ENCODE results near the gene TDRD5.

TDRD5 gene, protein sequence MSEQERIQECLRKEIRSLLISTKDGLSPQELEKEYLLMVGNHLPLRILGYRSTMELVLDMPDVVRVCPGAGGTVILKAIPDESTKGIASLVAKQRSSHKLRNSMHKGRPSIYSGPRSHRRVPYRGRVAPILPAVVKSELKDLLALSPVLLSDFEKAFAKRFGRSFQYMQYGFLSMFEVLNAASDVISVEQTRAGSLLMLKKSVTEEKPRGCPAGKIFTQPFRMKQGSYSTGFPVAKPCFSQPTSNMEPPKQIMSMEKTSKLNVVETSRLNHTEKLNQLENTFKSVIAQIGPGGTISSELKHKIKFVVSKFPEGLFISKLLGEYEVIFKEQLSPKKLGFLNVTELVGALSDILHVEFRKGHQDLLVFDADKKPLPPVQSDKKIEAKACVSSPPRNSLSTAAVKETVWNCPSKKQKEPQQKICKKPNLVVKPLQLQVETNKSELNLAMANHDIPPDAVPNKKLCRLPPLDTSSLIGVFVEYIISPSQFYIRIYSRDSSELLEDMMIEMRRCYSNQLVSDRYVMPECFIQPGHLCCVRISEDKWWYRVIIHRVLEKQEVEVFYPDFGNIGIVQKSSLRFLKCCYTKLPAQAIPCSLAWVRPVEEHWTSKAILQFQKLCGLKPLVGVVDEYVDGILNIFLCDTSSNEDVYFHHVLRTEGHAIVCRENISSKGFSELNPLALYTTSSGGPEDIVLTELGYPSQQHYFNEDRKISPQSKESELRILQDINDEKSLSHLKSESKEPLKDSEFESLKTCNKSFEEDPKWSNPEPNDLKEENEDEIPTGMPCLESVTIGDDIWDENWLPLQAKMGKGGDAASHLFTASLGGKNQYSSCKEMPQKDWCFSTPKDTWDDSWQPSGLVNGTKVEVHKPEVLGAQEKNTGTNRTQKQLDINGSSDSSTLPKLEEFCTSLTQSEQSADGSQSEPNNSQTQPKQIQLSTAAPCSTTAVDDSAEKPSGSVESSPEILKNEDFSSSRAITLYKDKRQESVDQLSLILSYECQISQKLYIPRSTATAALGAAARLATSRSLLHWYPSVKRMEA

DNA sequence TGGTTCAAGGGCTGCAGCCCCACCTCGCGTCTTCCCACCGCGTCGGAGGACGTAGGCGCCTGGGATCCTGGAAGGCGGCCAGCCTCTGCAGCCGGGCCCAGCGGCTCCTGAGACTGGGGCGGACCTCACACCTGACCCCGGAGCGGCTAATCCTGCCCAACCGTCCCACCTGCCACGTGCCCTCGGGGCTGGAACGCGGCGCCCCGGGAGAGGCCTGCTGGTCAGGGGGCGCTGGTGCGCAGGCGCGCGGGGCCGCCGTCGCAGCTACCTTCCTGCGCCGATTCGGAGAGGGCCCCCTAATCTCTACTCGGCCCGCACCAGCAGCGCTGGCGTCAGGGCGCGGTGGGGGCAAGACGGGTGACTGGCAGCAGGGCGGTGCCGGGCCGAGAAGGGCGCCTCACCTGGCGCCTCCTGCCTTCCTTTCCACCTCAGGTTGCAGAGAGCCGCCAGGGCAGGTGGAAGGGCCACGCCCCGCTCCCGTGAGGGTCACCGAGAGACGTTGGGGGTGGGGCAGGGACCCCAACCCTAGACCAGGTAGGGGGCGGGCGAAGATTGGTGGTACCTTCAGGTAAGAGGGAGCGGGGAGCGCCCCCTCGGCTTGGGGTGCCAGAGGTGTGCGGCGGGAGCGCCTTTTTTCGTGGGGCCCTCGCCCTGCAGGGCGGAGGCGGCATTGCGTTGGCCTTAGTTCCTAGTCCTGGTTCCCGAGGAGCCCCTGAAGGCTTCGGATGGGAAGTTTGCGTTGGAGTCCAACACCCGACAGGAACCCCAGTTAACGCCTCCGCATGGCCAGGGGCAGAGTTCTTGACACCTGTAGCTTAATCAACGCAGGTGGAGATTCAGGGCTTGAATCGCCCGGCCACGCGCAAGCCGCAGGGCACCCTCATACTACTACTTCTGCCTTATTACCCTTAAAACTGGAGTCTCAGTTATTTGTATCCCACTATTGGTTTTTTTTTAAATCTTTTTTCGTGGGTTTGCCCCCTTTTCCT lies at the start of gene TDRD5:
TDRD5 (plus strand) TSS at position 241 of the 989 bp plus-strand sequence. CDS start 784 bp downstream, outside the sequence.
- no peak for DNase-seq

DNA sequence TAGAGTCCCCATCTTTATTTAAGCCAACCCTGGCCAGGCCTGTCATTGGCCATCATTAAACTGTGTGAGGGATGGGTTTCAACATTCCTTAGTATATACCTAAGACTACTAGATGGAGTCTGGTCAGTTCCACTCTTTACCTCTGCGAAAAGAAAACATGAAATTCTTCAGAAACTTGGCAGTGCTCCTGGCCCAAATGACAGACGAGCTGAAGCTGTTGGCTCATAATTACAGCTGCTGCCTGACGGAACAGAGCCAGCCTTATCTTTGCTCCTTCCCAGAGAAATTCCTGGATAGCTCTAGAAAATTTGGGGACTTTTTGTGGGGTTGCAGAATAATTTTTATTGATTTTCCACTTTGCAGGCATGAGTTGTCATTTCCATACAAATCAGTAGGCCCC lies 46.3 kb upstream of the TDRD5 start:
- DNase-seq: no peak

DNA sequence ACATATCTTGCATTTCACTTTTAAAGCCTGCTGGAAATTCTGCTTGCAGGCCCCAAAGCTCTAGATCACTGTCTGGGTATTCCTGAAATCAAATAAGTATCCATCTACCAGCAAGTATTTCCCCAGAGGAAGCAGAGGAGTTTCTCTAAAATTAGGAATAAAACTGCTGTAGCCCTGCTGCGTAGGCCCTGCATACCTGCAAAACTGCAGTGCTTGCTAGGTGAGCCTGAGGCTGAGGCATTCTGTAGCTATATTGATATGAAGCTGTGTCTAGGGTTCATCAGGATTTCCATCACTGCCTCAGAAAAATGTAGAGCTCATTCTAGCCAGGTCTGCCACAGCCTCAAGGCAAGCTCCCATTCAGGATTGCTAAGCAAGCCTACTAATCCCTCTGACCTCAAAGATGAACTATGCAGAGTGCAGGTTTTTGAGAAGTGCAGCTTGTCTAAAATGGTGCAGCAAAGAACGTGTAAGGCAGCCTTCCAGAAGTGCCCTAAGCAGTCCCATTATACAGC lies 44.6 kb upstream of the TDRD5 start:
- DNase-seq: no peak

DNA sequence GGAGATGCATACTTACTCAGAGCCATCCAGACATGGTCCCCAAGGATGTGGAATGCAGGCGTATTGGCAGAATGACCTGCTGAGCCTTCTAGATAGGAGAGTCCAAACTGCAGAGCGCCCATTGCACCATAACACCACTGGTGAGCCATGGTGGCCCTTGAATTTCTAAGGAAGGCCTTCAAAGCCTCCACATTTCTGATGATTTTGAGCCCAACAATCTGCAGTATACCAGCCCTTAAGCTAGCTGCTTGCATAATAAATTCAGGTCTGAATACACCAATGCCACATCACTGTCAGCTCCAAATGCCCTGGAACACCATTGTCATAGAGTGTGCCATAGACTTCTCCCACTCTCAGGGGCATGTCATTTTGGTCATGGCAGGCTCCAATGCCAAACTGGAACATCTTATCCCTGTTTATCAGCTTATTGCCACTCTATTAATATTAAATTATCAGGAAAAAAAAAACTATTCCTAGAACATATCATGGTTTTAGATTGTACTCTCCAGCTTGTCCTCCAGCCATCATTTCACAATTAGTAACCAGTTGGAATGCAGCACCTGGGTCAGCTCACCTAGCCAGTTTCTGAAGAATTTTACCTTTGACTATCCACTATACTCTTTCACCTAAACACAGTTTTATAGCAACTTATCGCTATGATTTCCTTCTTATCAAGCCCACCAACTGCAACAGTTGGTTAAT lies 42.8 kb upstream of the TDRD5 start:
- no peak for DNase-seq

DNA sequence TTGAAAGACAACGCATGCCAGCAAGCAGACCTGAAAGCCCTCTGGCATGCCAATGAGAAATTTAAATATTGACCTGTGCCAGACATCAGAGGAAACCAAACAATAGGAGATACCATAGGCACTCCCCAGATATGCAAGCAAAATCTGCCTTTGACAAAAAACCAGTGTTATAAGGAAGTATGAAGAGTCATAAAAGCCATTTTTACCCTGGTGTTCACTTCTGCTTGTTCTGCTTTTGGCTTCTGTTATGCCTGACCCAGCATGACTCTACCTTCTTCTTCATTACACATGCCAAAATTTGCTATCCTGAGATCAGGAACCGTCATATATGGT lies 42.3 kb upstream of the TDRD5 start:
- DNase-seq: no peak

DNA sequence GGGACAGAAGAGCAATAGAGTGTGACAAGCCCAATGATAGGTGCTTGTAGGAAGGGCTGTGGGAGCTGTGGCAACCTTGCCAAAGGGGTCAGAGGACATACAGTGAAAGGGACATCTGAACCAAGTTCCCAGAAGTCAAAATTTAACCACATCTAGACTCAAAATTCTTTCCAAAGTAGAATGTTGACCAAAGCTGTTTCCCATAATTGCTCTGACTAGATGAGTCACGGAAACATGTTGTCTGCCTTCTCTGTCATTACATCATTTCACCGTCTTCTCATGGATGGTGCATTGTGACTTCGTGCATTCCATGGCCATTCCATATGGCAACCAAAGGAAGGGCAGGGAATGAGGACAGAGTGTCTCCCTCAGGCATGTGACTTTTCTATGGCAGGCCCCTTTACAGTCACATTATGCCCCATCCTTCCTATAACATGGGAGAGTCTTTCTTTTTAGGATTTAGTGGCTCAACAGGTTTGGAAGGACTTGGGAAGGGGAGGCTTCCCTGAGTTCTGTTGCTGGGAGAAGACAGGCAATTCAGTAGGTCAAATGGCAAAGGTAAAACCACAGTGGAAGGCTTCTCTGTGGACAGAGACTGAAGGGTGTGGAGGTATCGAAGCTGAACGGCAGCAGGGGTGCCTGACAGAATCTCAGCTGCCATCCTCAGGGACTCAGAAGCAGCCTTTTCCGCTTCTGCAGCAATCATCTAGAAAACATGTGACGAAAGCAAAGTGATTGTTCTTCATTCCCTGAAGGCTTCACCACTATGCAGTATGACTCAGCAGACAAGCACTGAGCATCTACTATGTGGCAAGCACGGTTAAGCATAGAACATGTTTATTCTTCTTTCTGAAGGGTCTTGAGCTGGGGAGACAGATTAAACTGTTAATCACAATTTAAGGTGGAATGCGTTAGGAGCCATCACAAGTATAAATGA lies 40.6 kb upstream of the TDRD5 start:
- no peak for DNase-seq

DNA sequence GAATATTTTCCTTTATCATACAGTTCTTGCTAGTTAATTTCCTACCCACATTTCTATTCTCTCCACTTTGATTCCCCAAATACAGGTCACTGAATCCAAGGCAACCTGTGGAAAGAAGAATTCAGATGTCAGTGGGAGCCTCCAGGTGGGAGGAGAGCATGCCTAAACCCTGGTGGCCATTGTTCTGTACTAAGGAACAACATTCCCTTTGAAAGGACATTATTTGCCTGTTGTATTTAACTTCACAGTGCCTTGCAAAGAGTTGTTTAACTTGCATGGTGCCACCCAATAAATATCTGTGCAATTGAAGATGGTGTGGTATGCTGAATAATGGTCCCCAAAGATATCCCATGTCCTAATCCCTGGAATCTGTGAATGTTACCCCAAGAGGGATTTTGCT lies 37.2 kb upstream of the TDRD5 start:
- no peak for DNase-seq

DNA sequence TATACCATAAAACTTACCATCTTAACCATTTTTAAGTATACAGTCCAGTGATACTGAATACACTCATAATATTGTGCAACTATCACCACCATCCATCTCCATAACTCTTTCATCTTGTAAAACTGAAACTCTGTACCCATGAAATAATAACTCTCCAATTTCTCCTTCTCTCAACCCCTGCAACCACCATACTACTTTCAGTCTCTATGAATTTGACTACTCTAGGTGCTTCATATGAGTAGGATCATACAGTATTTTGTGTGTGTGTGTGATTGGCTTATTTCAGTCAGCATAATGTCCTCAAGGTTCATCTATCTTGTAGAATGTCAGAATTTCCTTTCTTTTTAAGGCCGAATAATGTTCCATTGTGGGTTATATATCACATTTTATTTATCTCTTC lies 33.6 kb upstream of the TDRD5 start:
- no peak for DNase-seq

DNA sequence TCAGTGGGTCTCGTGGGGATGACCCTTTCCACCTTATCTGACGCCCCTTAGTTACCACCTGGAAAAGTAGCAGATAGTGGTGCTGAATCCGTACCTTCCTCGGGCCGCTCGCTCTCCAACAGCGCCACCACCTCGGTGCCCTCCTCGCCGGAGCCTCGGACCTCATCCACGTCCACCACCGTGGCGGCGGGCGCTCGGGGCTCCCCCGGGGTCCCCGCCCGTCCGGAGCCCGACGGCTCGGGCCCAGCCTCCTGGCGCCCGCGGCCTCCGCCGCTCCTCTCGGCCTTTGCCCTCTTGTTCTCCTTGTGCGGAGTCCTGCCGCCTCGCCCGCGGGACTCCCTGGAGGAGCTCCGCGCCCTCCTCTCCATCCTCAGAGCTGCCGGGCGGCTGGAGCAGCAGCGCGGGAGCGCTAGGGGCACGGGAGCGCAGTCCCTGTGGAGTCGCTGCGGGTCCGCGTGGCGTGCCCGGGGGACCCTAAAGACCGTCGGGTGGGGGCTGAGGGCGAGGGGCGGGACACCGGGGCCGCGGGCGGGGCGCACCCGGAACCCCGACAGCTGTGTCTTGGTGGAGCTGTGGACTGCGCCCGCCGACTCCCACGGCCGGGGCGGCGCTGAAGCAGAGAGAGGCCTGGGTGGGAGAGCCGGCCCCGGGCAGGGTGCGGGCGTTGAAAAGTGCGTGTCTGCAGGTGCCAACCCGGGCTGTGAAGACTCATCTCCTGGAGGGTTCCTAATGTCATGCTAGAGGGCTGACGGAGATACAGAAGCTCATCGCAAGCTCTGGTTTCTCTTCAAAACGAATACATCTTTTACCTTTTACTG lies 15.9 kb upstream of the TDRD5 start, which contains the start of gene NPHS2:
NPHS2 (minus strand) TSS at position 452 of the 818 bp plus-strand sequence; CDS start at position 368, 84 bp downstream.
- no peak for DNase-seq

DNA sequence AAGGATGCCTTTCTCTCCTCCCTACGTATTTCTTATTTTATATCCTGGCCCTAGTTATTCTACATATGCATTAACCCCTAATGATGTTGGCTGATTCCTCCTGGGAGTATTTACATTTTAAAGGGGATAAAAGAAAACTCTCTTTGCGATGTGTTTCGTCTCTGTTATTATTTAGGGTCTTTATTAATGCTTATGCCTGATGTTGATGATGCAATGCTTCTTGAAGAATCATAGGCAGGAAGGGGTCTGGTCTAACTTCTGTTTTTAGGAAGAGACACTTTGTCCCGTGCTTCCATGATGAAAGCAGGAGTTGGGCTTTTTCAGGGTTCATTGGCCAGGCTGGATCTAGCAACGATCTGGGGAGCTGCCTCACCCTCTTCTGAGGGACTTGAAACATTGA lies 15.1 kb upstream of the TDRD5 start:
- DNase-seq: no peak

DNA sequence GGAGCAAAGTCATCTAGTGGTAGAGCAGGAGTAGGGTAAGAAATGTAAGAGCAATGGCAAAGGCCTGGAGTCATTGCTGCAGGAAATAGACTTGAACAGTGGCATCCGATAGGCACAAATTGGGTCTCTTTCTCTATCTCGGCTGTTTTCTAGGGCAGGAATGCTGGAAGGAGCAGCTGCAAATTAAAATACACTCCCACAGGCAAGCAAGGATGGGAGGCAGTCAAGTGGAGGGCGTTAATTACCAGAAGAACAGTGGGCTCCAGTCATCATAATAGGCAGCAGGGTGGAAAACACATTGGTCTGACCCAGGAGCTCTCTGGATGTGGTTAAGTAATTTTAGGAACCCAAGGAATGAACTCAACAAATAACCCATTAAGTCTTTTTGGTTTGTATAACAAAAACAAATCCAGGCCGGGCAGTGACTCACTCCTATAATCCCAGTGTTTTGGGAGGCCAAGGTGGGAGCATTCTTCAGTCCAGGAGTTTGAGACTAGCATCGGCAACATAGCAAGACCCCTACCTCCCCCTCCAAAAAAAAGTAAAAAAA lies 7.8 kb upstream of the TDRD5 start:
- no peak for DNase-seq

DNA sequence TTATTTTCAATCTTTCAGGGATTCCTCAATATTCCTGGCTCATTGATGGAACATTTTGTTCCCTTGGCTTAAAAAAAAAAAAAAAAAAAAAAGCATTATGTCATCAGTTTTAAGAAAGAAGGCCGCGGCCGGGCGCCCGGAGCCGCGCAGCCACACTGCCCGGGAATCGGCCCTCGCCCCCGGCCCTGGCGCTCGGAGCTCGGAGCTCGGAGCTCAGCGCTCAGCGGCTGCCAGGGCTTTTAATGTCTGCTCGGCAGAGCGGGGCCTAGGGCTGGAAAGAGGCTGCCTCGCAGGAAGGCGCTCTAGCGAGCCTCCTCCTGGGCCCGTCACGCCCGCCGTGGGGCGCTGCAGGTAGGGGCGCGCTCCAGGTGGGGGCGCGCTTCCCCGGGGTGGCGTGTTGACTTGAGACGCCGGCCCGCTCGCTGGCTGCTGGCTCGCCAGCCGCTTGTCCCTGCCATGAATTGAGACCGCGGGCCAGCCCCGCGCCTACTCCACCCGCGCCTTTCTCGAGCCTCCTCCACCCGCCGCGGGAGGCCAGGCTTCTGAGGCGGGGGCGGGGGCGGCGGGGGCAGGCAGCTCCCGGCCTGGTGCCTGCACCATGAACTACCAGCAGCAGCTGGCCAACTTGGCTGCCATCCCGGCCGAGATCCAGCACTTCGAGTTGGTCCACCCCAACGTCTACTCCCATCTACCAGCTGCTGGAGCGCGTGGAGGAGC lies 5.4 kb upstream of the TDRD5 start:
- no peak for DNase-seq

DNA sequence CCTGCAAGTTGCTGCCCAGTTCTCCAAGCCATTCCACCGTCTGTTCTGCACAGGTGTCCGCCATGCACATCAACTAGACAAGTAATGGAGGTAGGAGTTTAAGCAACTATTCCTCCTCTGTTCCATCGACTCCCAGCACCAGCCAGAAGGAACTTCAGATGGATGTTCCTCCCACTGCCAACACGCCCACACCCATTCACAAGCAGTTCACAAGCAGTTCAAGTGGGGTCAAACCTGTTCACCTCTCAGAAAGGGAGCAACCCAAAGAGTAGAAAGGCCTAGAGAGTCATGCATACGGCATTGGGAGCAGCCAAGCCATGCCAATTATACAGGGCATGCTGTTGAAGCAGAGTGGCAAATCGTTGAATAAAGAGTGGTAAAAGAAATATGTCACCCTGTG lies 4.3 kb upstream of the TDRD5 start:
- no peak for DNase-seq

DNA sequence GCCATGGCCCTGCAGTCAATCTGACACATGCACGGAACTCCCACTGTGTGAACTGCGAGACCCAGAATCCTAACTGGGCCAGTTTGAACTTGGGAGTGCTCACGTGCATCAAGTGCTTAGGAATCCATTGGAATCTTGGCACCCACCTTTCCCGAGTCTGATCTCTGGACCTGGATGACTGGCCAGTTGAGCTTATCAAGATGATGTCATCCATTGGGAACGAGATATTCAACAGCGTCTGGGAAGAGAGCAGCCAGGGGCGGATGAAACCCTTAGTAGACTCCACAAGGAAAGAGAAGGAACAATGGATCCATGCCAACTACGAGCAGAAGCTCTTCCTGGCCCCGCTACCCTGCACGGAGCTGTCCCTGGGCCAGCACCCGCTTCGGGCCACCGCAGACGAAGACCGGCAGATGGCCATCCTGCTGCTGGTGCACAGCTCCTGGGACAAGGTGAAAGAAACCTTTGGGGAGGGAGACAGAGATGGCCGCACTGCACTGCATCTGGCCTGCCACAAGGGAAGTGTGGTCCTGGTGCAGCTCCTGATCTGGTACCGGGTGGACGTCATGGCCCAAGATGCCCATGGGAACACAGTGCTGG lies 3.1 kb upstream of the TDRD5 start:
- no peak for DNase-seq

DNA sequence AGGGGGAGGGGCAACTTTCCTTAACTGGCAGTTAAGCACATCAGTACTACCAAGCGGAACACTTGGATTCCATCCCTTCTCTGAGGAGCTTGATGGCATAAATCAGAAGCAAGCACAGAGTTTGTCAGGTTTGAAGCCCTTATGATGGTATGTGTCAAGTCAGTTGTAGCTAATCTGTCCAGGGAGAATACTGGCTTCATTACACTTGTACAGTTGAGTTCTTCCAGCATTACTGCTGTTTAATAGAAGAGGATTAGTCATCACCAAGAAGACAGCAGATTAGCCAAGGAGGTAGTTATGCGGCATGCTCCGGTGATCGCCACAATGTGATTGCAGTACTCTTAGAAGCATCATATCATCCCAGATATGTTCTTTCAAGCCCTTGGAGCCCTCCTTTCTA lies 2.1 kb upstream of the TDRD5 start:
- DNase-seq: no peak

DNA sequence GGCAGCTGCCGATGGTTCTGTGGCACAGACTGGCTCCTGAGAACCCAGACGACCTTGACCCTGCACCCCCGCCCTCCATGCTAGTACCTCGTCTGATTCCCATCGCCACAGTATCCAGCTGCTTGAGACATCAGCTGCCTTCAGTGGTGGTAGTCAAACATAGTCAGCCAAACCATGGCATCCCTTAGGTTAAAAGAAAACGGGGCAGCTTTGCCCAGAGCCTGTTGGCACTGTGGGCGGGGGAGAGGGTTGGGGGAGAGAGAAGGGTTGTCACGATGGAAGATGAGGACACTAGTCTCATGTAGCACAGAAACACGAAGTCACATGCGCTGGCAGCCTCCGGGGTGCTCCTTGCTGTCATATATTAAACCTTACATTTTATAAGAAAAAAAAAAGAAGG lies 961 bp upstream of the TDRD5 start:
- no peak for DNase-seq

DNA sequence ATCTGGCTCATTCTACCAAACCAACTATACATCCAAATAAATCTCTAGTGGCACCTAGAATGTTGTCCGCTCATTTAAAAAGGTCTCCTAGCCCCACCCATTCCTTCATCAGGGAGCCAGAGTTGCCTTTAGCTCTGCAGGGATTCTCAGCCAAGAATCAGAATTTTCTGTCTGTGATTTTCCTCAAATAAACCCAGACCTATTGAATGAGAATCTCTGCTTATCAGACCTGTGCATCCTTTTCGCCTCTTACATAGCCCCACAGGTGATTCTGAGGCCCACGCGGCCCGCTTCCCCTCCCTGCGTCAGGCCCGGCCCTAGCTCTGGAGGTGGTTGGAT lies 410 bp upstream of the TDRD5 start:
- no peak for DNase-seq

DNA sequence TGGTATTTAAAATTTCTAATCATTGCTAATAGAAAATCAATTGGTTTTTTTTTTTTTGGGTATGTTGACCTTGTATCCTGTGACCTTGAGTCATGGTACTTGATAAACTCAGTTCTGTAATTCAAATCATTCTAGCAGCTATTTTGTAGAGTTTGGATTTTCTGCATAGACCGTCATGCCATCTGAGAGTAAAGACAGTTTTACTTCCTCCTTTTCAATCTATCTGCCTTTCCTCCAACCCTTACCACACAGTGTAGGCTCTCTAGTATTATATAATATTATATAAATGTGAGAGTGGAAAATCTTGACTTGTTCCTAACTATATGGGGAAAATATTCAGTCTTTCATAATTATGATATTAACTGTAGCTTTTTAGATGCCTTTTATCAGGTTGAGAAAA lies 7.0 kb downstream of the TDRD5 start:
- DNase-seq: no peak
